ENCODE measurements around the gene WSCD2.

The WSCD2 gene

DNA sequence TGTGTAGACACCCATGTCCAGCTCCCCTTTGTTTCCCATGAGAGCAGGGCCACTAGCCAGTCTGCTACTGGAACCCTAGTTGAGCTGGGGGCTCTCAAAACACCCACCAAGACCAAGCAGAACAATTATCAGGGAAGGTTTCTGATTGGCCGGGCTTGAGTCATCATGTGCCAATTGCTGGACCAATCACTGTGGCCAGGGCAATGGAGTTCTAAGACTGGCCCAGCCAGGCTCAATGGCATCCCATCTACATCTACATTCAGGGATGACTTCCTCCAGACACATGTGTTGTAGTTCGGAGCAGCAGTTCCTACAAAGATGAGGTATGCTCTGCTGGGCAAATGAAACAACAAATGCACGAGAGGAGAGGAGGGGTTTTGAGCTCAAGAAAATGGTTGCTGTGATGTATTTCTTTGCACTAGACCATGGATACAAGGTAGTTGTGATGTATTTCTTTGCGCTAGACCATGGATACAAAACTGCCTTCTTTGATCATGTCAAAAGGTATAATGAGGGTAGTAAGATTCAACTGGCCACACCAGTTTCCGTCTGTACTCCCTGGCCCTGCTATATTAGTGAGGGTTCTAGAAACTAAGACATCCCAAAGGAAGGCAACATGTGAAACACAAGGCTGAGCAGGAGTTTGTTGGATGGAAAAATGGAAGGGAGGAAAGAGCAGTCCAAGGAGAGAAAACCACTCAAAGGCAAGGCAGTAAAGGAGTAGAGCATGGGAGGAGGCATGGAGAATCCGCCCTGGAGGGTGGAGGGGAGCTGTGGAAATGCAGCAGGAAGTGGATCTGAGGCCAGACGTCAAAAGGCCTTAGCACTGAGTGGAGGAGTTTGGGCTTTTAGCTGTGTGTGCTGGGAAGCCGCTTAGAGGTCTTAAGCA lies 8.9 kb upstream of the WSCD2 start:
- no peak for DNase-seq (ENCODE audit: low spot score)
- H3K36me3 ChIP-seq (ENCODE audit: low read depth) = no peaks in the 10 kb centered on the region
- no peak for ATAC-seq (ENCODE audit: low read depth)
- H3K27ac ChIP-seq (ENCODE audit: poor library complexity, severe bottlenecking) = no peak overlapping the region
- TF ChIP-seq, protein P1, sequence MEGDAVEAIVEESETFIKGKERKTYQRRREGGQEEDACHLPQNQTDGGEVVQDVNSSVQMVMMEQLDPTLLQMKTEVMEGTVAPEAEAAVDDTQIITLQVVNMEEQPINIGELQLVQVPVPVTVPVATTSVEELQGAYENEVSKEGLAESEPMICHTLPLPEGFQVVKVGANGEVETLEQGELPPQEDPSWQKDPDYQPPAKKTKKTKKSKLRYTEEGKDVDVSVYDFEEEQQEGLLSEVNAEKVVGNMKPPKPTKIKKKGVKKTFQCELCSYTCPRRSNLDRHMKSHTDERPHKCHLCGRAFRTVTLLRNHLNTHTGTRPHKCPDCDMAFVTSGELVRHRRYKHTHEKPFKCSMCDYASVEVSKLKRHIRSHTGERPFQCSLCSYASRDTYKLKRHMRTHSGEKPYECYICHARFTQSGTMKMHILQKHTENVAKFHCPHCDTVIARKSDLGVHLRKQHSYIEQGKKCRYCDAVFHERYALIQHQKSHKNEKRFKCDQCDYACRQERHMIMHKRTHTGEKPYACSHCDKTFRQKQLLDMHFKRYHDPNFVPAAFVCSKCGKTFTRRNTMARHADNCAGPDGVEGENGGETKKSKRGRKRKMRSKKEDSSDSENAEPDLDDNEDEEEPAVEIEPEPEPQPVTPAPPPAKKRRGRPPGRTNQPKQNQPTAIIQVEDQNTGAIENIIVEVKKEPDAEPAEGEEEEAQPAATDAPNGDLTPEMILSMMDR (IDR thresholded peaks at IDR 0.05; ENCODE audit: poor library complexity, severe bottlenecking) = no peak
- no peak overlapping the region for H3K4me3 ChIP-seq (ENCODE audit: severe bottlenecking)
- no peaks in the 10 kb centered on the region for H3K27me3 ChIP-seq (ENCODE audit: insufficient read depth, poor library complexity, severe bottlenecking)
- no peaks in the 10 kb centered on the region for H3K9me3 ChIP-seq (ENCODE audit: severe bottlenecking)
- no peaks in the 10 kb centered on the region for H3K4me1 ChIP-seq (ENCODE audit: insufficient read depth, poor library complexity, severe bottlenecking)

DNA sequence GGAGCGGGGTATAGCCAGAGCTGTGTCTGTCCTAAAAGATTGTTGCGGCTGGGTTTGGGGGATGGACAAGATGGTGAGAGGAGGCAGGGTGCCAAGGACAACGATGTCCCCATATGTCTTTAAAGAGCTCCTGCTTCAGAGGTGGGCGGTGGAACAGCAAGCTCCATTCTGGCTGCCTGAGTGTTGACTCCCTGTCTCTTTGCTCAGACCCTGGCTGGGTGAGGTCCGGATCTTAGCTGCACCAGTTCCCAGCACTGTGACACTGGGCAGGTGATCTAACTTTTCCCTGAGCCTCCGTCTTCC lies 8.3 kb upstream of the WSCD2 start:
- no peak for ATAC-seq (ENCODE audit: low read depth)
- no peak overlapping the region for H3K4me3 ChIP-seq (ENCODE audit: severe bottlenecking)
- no peaks in the 10 kb centered on the region for H3K9me3 ChIP-seq (ENCODE audit: severe bottlenecking)
- no peaks in the 10 kb centered on the region for H3K4me1 ChIP-seq (ENCODE audit: insufficient read depth, poor library complexity, severe bottlenecking)
- DNase-seq (ENCODE audit: low spot score) = no peak
- TF ChIP-seq, protein P1 (IDR thresholded peaks at IDR 0.05; ENCODE audit: poor library complexity, severe bottlenecking) = no peak
- no peak overlapping the region for H3K27ac ChIP-seq (ENCODE audit: poor library complexity, severe bottlenecking)
- H3K27me3 ChIP-seq (ENCODE audit: insufficient read depth, poor library complexity, severe bottlenecking) = no peaks in the 10 kb centered on the region
- no peaks in the 10 kb centered on the region for H3K36me3 ChIP-seq (ENCODE audit: low read depth)

DNA sequence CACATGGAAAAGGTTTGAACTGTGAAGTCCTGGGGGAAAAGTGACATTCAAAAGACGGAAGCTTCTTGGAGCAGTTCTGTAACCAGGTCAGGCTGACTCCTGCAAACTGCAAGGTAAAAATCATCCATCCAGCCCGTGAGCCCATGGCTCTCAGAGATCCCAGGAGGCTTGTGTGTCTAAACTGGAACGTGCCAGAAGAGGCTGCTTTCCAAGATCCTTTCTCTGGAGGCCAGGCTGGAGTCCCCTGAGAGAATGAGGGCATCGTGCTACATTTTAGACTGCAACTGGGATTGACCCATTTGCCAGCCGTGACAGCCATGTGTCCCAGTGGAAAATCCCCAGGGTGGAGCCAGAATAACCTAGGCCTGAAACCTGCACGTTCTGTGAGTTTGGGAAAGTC lies 7.8 kb upstream of the WSCD2 start:
- Histone ChIP-seq H3K36me3 (ENCODE audit: low read depth) (no peaks in the 10 kb centered on the region), H3K4me3 (ENCODE audit: severe bottlenecking) (no peak overlapping the region), H3K9me3 (ENCODE audit: severe bottlenecking) (no peaks in the 10 kb centered on the region), H3K4me1 (ENCODE audit: insufficient read depth, poor library complexity, severe bottlenecking) (no peaks in the 10 kb centered on the region), H3K27ac (ENCODE audit: poor library complexity, severe bottlenecking) (no peak overlapping the region), H3K27me3 (ENCODE audit: insufficient read depth, poor library complexity, severe bottlenecking) (peaks cover 4% of the 10 kb centered on the region)
- DNase-seq (ENCODE audit: low spot score) (no peak), ATAC-seq (ENCODE audit: low read depth) (no peak)
- TF ChIP-seq, protein P1 (IDR thresholded peaks at IDR 0.05; ENCODE audit: poor library complexity, severe bottlenecking) = no peak

DNA sequence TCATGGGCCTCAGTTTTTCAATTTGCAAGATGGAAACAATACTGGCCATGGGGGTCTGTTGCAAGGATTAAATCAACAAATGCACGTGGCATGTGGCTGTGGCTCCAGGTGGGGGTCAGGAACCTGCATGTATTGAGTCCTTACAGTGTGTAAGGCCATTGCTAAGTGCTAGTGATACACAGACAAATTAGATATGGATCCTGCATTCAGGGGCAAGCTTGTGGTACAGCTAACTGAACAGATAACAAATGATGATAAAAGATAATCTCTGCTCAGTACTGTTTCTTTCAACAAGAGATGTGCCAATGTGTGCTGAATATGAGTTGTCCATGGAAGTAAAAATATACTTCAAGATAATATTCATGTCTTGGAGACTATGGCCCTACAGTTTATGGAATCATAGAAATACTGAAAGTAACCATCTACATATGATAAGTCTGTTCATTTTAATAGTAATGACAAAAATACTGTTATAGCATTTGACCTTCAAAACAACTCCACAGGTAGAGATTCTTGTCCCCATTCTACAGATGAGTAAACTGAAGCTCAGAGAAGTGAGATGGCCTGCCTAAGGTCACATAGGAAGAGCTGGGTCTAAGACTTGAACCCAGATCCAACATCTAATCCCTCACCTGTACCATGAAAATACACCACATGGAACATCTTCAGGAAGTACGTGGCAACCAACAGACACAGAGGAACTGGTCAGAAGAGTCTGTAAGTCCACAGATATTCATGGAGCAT lies 7.2 kb upstream of the WSCD2 start:
- DNase-seq (ENCODE audit: low spot score) = no peak
- no peaks in the 10 kb centered on the region for H3K9me3 ChIP-seq (ENCODE audit: severe bottlenecking)
- H3K4me1 ChIP-seq (ENCODE audit: insufficient read depth, poor library complexity, severe bottlenecking) = no peaks in the 10 kb centered on the region

More for the DNA sequence above, 7.2 kb upstream of the WSCD2 start:
- Histone ChIP-seq H3K36me3 (ENCODE audit: low read depth) (no peaks in the 10 kb centered on the region), H3K4me3 (ENCODE audit: severe bottlenecking) (no peak overlapping the region), H3K27ac (ENCODE audit: poor library complexity, severe bottlenecking) (no peak overlapping the region), H3K27me3 (ENCODE audit: insufficient read depth, poor library complexity, severe bottlenecking) (peaks cover 7% of the 10 kb centered on the region)
- ATAC-seq (ENCODE audit: low read depth) = no peak
- TF ChIP-seq, protein P1 (IDR thresholded peaks at IDR 0.05; ENCODE audit: poor library complexity, severe bottlenecking) = no peak

Data from RWPE2 (cell line).